GM12878 (cell line): Measurements from ENCODE around the gene NEK10. TPM values are rescaled to one million over a fixed set of nuclear protein-coding genes. Genes with fewer than 3 reads are reported as not detected.

Experiments used
- ATAC-seq: fragments of 200-7000 bp; cut with Tn5 transposase; 3 replicates; pipeline ENCODE4 v1.9.1; 2020; ENCODE audit warnings: mild to moderate bottlenecking, moderate library complexity
- BruUV-seq: library from RNA; stranded (reverse); fragments of 400-500 nt; replicated peaks from 2 replicates; lab custom pipeline; 2021; lab: Mats Ljungman, UMichigan
- CTCF ChIA-PET: fragments of 300-600 bp; sonication (Branson Sonifier 250); formaldehyde crosslinking; extraction: SDS; loops from one replicate; lab custom pipeline; 2021; ENCODE audit warnings: inconsistent platforms; lab: Yijun Ruan, JAX
- POLR2A ChIA-PET: fragments of 350-600 bp; formaldehyde crosslinking; extraction: SDS; loops from one replicate; lab custom pipeline; 2021; ENCODE audit warnings: inconsistent platforms; lab: Charles Lee
- RAD21 ChIA-PET: fragments of 300-600 bp; sonication (Branson Sonifier 250); formaldehyde crosslinking; loops from one replicate; lab custom pipeline; 2023; ENCODE audit warnings: antibody characterized with exemption; ENCODE audit not compliant: unreplicated experiment; lab: Charles Lee
- SMC1A ChIA-PET: fragments of 300-600 bp; sonication (Branson Sonifier 250); formaldehyde crosslinking; loops from one replicate; lab custom pipeline; 2023; ENCODE audit not compliant: unreplicated experiment, uncharacterized antibody; lab: Charles Lee
- DNase-seq: peaks from one replicate; pipeline ENCODE4 v3.0.0-alpha.2; 2011; ENCODE audit warnings: low read depth, low spot score
- FAIRE-seq: peaks from 3 replicates; lab custom pipeline; 2011; peaks lifted over from hg19 to GRCh38; lab: Jason Lieb, UNC
- H2AFZ ChIP-seq: 2 replicates; pipeline ENCODE4 v1.6.0; 2011; ENCODE audit warnings: low read depth, low read length, control low read depth; ENCODE audit not compliant: control insufficient read depth
- H3K27ac ChIP-seq: 2 replicates; pipeline ENCODE4 v1.5.1; 2011; ENCODE audit warnings: control low read depth; ENCODE audit not compliant: control insufficient read depth, insufficient read depth
- H3K27me3 ChIP-seq, 2 experiments: replicated peaks in 1 of 2; 2 replicates each; pipeline versions ENCODE4 v1.6.0 to v1.6.1; 2011; ENCODE audit warnings: low read length in 1 of 2; ENCODE audit not compliant: control insufficient read depth in 2 of 2, insufficient read depth in 2 of 2
- H3K36me3 ChIP-seq, 2 experiments: 2 replicates each; pipeline ENCODE4 v1.5.1; 2011; ENCODE audit warnings: low read length in 1 of 2; ENCODE audit not compliant: control insufficient read depth in 2 of 2, insufficient read depth in 2 of 2
- H3K4me1 ChIP-seq: 2 replicates; pipeline ENCODE4 v1.6.1; 2011; ENCODE audit warnings: mild to moderate bottlenecking, low read length, moderate library complexity, mixed read lengths; ENCODE audit not compliant: control insufficient read depth, insufficient read depth
- H3K4me2 ChIP-seq: 2 replicates; pipeline ENCODE4 v1.6.0; 2011; ENCODE audit warnings: control low read depth; ENCODE audit not compliant: control insufficient read depth, insufficient read depth
- H3K4me3 ChIP-seq: fragments of 200-600 bp; sonication (generic); 2 replicates; pipeline ENCODE4 v1.5.1; 2016
- H3K79me2 ChIP-seq: 2 replicates; pipeline ENCODE4 v1.6.0; 2011; ENCODE audit warnings: low read length; ENCODE audit not compliant: control insufficient read depth, insufficient read depth
- H3K9ac ChIP-seq: 2 replicates; pipeline ENCODE4 v1.8.0; 2011; ENCODE audit warnings: low read length, control low read depth, mixed read lengths; ENCODE audit not compliant: control insufficient read depth, insufficient read depth
- H3K9me3 ChIP-seq: replicated peaks from 3 replicates; pipeline ENCODE4 v1.5.1; 2011; ENCODE audit warnings: mild to moderate bottlenecking, low read length; ENCODE audit not compliant: control insufficient read depth, insufficient read depth
- H4K20me1 ChIP-seq: 2 replicates; pipeline ENCODE4 v1.6.0; 2011; ENCODE audit not compliant: control insufficient read depth, insufficient read depth
- CBFB ChIP-seq: IDR thresholded peaks from 2 replicates; pipeline ENCODE4 v1.6.1; 2016; ENCODE audit warnings: antibody characterized with exemption, low read depth
- EED ChIP-seq: sonication (generic); IDR thresholded peaks from 2 replicates; pipeline ENCODE4 v1.6.1; 2016; ENCODE audit warnings: antibody characterized with exemption, low read depth
- IKZF1 ChIP-seq: fragments of 450-650 bp; conservative IDR thresholded peaks from 2 replicates; pipeline ENCODE4 v1.6.1; 2017; ENCODE audit warnings: antibody characterized with exemption, mild to moderate bottlenecking
- IRF3 ChIP-seq: fragments of 450-650 bp; IDR thresholded peaks from 2 replicates; pipeline ENCODE4 v1.6.1; 2014; ENCODE audit warnings: mild to moderate bottlenecking
- KLF5 ChIP-seq: fragments of 450-650 bp; IDR thresholded peaks from 2 replicates; pipeline ENCODE4 v1.6.1; 2014; ENCODE audit warnings: mild to moderate bottlenecking; ENCODE audit not compliant: partially characterized antibody
- POLR2AphosphoS2 ChIP-seq: IDR thresholded peaks from 2 replicates; pipeline ENCODE4 v1.6.1; 2011; ENCODE audit warnings: low read depth, mild to moderate bottlenecking, low read length, improper control_type of control experiment, moderate library complexity
- RBBP5 ChIP-seq: fragments of 200-600 bp; sonication (generic); conservative IDR thresholded peaks from 2 replicates; pipeline ENCODE4 v1.6.1; 2016
- RCOR1 ChIP-seq: conservative IDR thresholded peaks from 2 replicates; pipeline ENCODE4 v1.6.1; 2012; ENCODE audit warnings: low read depth, low read length, improper control_type of control experiment
- RUNX3 ChIP-seq: IDR thresholded peaks from 2 replicates; pipeline ENCODE4 v1.6.1; 2012; ENCODE audit warnings: low read length, inconsistent platforms
- SP1 ChIP-seq: IDR thresholded peaks from one replicate; pipeline ENCODE4 v1.6.1; 2011; ENCODE audit warnings: low read depth, low read length
- ZNF384 ChIP-seq: IDR thresholded peaks from 2 replicates; pipeline ENCODE4 v1.6.1; 2012; ENCODE audit warnings: low read depth, mild to moderate bottlenecking, low read length, improper control_type of control experiment, borderline replicate concordance
- ZZZ3 ChIP-seq: IDR thresholded peaks from 2 replicates; pipeline ENCODE4 v1.6.1; 2011; ENCODE audit warnings: low read depth; ENCODE audit not compliant: control insufficient read depth, insufficient read length
- WGBS: methylation state at CpG from one replicate; pipeline ENCODE4 v1.1.6; 2016; ENCODE audit warnings: low lambda C conversion rate; ENCODE audit not compliant: insufficient replicate concordance, insufficient coverage; ENCODE audit errors: missing lambda C conversion rate; 5-methylcytosine and 5-hydroxymethylcytosine counted together
- in situ Hi-C: fragments of 300-500 bp; cut with MboI; formaldehyde crosslinking; loops from 9 replicates; pipeline ENCODE4 v1.14.3; 2018; ENCODE audit warnings: mixed read lengths
- intact Hi-C: fragments of 100-400 bp; cut with micrococcal nuclease; formaldehyde crosslinking; loops from one replicate; pipeline ENCODE4 v1.14.2; 2022; ENCODE audit not compliant: unreplicated experiment
- polyA plus RNA-seq, 11 experiments: library from polyadenylated mRNA; depleted of rRNA in 4 of 11; unstranded in 6 of 11; stranded (reverse) in 5 of 11; fragments of >200 nt; fragmentation: Nextera tagmentation in 4 of 11; fragmentation: Illumina TruSeq in 1 of 11; extraction: Ambion mirVana in 4 of 11; extraction: Trizol in 1 of 11; gene quantifications; 1 replicate in 1 of 11; 2 replicates in 10 of 11; pipeline versions ENCODE4 v1.2.1 to v1.2.3, GENCODE V29; 2011 to 2016; ENCODE audit warnings: inconsistent platforms in 2 of 11, missing spikeins in 2 of 11, low read depth in 1 of 11
- total RNA-seq, 4 experiments: library from RNA; depleted of rRNA in 3 of 4; stranded (reverse); fragments of >200 nt in 3 of 4; fragmentation: Illumina TruSeq in 1 of 4; extraction: Trizol in 1 of 4; gene quantifications; 2 replicates each; pipeline versions ENCODE4 v1.2.1 to v1.2.3, GENCODE V29; 2013 to 2021

NEK10 gene
- total and polyA plus RNA-seq, 10 of the 15 experiments (the other 5 are each of a cell fraction or from before 2014, with no cell fraction given): 0.06 to 0.40 (median 0.16) TPM; not detected in 2

- Histone ChIP-seq H3K79me2 (no peaks in the 10 kb centered on the region), H3K9me3 (no peaks in the 10 kb centered on the region; the same call in 2 of the 3 replicates), H3K36me3 (no peaks in the 10 kb centered on the region), H3K27me3 (no peaks in the 10 kb centered on the region), H4K20me1 (no peaks in the 10 kb centered on the region), H3K27ac (no peak overlapping the region), H3K4me2 (no peak overlapping the region), H3K9ac (no peak overlapping the region), H2AFZ (no peak overlapping the region), H3K4me1 (no peaks in the 10 kb centered on the region), H3K4me3 (no peak overlapping the region)
- no TSS peak for BruUV-seq
- no peak for FAIRE-seq
- no peak for DNase-seq
- SMC1A ChIA-PET: interaction anchor here (1.0 to 2.9 kb wide), 3 partner anchors 8 to 22 kb away, joined by 3 to 11 read pairs (median 4); no protein-coding TSS in a partner anchor
- intact Hi-C loops: loop anchor here (2.0 kb wide), 1 partner anchor 14 kb away; no protein-coding TSS in a partner anchor
- 65% methylated on average over 8 of the region's 8 CpGs for WGBS
- ATAC-seq: no peak
- TF ChIP-seq KLF5 (no peak), EED (no peak), POLR2AphosphoS2 (no peak)
- RAD21 ChIA-PET: interaction anchor here (1.0 to 1.1 kb wide), 2 partner anchors 22 to 140 kb away, joined by 3 to 4 read pairs; no protein-coding TSS in a partner anchor
- POLR2A ChIA-PET: no interaction called here
- CTCF ChIA-PET: interaction anchor here (1.2 to 1.9 kb wide), 8 partner anchors 9 to 354 kb away, joined by 3 to 6 read pairs (median 4); no protein-coding TSS in a partner anchor
- in situ Hi-C loops: no loop called here
Observed at GRCh38 chr3:27326629-27327545, 42.3 kb downstream of the NEK10 start.

- Histone ChIP-seq H3K4me3 (no peak overlapping the region), H2AFZ (no peak overlapping the region), H3K4me2 (no peak overlapping the region), H3K9ac (no peak overlapping the region), H3K36me3 (no peaks in the 10 kb centered on the region), H3K79me2 (no peaks in the 10 kb centered on the region), H3K27ac (no peak overlapping the region), H3K4me1 (no peaks in the 10 kb centered on the region), H3K27me3 (no peaks in the 10 kb centered on the region), H4K20me1 (no peaks in the 10 kb centered on the region), H3K9me3 (no peaks in the 10 kb centered on the region; the same call in 2 of the 3 replicates)
- TF ChIP-seq SP1 (no peak), RUNX3 (no peak), CBFB (no peak), IRF3 (no peak), ZNF384 (no peak), ZZZ3 (no peak), RBBP5 (no peak), IKZF1 (no peak), RCOR1 (no peak)
- no TSS peak for BruUV-seq
- 45% methylated on average over 1 of the region's 1 CpG for WGBS
- SMC1A ChIA-PET: interaction anchor here (1.7 to 2.9 kb wide), 2 partner anchors 20 to 23 kb away, joined by 4 to 11 read pairs; no protein-coding TSS in a partner anchor
- DNase-seq (no peak), ATAC-seq (no peak), FAIRE-seq (no peak)
- POLR2A ChIA-PET: no interaction called here
- CTCF ChIA-PET: interaction anchor here (1.0 to 1.9 kb wide), 8 partner anchors 10 to 355 kb away, joined by 3 to 6 read pairs (median 4); no protein-coding TSS in a partner anchor
- RAD21 ChIA-PET: interaction anchor here (1.0 to 1.1 kb wide), 2 partner anchors 22 to 141 kb away, joined by 3 to 4 read pairs; no protein-coding TSS in a partner anchor
- intact Hi-C loops: loop anchor here (2.0 kb wide), 1 partner anchor 15 kb away; no protein-coding TSS in a partner anchor
- in situ Hi-C loops: no loop called here
Observed at GRCh38 chr3:27326202-27326601, 43.0 kb downstream of the NEK10 start.
